MCF 10A (cell line): Measurements from ENCODE around the gene DYSF. TPM values are rescaled to one million over a fixed set of nuclear protein-coding genes. Genes with fewer than 3 reads are reported as not detected.

ENCODE experiments used
- BruUV-seq: library from RNA; stranded (reverse); fragments of 400-500 nt; replicated peaks from 2 replicates; lab custom pipeline; 2021; lab: Mats Ljungman, UMichigan
- CTCF ChIA-PET: fragments of 300-600 bp; sonication (Branson Sonifier 250); formaldehyde crosslinking; extraction: SDS; loops from one replicate; lab custom pipeline; 2021; ENCODE audit warnings: antibody characterized with exemption, inconsistent platforms; lab: Yijun Ruan, JAX
- POLR2A ChIA-PET: fragments of 300-600, 350-650 bp; sonication (Branson Sonifier 250); formaldehyde crosslinking; extraction: SDS; loops from one replicate; lab custom pipeline; 2020; ENCODE audit warnings: antibody characterized with exemption, inconsistent platforms; lab: Yijun Ruan, JAX
- DNase-seq: peaks from one replicate; pipeline ENCODE4 v3.0.0-alpha.2; 2018; ENCODE audit not compliant: unreplicated experiment
- H3K27ac Mint-ChIP-seq: one replicate; pipeline ENCODE4 v1.8.0; 2022; ENCODE audit warnings: mild to moderate bottlenecking, low read depth, mixed read lengths; ENCODE audit not compliant: unreplicated experiment
- H3K27me3 Mint-ChIP-seq: one replicate; pipeline ENCODE4 v1.8.0; 2022; ENCODE audit warnings: mixed read lengths; ENCODE audit not compliant: insufficient read depth, unreplicated experiment
- H3K36me3 Mint-ChIP-seq: one replicate; pipeline ENCODE4 v1.8.0; 2022; ENCODE audit warnings: mild to moderate bottlenecking, moderate library complexity, mixed read lengths; ENCODE audit not compliant: insufficient read depth, unreplicated experiment
- H3K4me1 Mint-ChIP-seq: one replicate; pipeline ENCODE4 v1.8.0; 2022; ENCODE audit warnings: mixed read lengths; ENCODE audit not compliant: insufficient read depth, unreplicated experiment
- H3K4me3 Mint-ChIP-seq: one replicate; pipeline ENCODE4 v1.8.0; 2022; ENCODE audit warnings: mild to moderate bottlenecking, moderate library complexity, mixed read lengths; ENCODE audit not compliant: unreplicated experiment
- H3K9me3 Mint-ChIP-seq: one replicate; pipeline ENCODE4 v1.8.0; 2022; ENCODE audit warnings: mixed read lengths; ENCODE audit not compliant: unreplicated experiment
- CTCF ChIP-seq: fragments of 200-600 bp; IDR thresholded peaks from one replicate; pipeline ENCODE4 v1.8.0; 2022; ENCODE audit warnings: antibody characterized with exemption, mild to moderate bottlenecking; ENCODE audit not compliant: unreplicated experiment
- intact Hi-C: fragments of 100-400 bp; cut with micrococcal nuclease; formaldehyde crosslinking; loops from 2 replicates; pipeline ENCODE4 v1.14.1; 2022
- total RNA-seq: library from RNA; stranded (reverse); gene quantifications from 2 replicates; pipeline ENCODE4 v1.2.3, GENCODE V29; 2022

Gene DYSF
- total RNA-seq, 1 experiment from 2014 or later, result 2.0 TPM

DNA sequence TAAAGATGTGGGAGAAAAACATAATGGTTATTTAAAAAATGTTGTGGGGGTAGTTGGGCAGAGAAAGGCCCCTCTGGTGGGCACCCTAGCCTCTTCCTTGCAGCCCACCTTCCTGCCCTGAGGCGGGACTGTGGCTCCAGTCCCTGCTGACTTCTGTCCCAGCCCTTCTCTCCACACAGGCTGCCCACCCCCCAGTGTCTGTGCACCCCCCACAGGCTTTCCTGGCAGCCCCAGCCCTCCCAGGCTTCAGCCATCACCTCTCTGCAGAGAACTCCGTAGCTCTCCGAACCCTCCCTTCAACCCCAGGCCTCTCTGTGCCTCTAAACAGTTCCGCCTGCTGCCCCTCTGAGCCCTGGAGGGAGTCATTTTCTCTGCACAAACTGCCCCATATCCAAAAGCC is 75.4 kb downstream of the DYSF start:
- Mint-ChIP-seq H3K4me3 (no peak overlapping the region), H3K27ac (peak overlapping the region; percentile 11), H3K27me3 (peaks cover 28% of the 10 kb centered on the region), H3K4me1 (peaks cover 4% of the 10 kb centered on the region), H3K36me3 (no peaks in the 10 kb centered on the region), H3K9me3 (peaks cover 8% of the 10 kb centered on the region)
- CTCF ChIA-PET, result interaction anchor here (0.8 to 1.2 kb wide), 3 partner anchors 18 to 36 kb away, joined by 3 read pairs; no protein-coding TSS in a partner anchor
- no TSS peak for BruUV-seq
- no peak for DNase-seq
- intact Hi-C loops, result no loop called here
- no peak for TF ChIP-seq CTCF
- POLR2A ChIA-PET, result no interaction called here

DNA sequence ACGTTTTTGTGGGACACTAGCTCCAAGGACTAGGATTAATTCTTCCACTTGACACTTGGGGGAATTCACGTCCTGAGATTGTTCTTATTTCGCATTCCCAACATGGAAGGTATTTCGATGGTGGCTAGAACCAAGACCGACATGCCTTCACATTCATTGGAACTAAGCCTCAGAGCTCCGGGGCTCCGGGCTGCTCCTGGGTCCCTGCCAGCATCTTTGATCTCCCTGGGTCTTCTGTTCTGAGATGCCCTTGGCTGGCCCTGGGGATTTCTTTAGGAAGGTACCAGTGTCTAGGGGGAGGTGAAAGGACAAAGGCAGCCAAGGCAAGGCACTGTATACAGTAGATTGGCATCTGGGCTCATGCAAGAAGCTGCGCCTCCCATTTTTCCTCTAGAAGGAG is 76.8 kb downstream of the DYSF start:
- Mint-ChIP-seq H3K36me3 (no peaks in the 10 kb centered on the region), H3K27ac (no peak overlapping the region), H3K27me3 (peaks cover 28% of the 10 kb centered on the region), H3K4me1 (peaks cover 4% of the 10 kb centered on the region), H3K4me3 (no peak overlapping the region), H3K9me3 (peaks cover 8% of the 10 kb centered on the region)
- DNase-seq, result no peak
- ChIA-PET CTCF (interaction anchor here (0.5 to 2.1 kb wide), 13 partner anchors 11 to 1266 kb away, joined by 3 to 9 read pairs (median 3); no protein-coding TSS in a partner anchor), POLR2A (interaction anchor here (0.7 kb wide), 1 partner anchor 1317 kb away, joined by 3 read pairs; no protein-coding TSS in a partner anchor)
- TF ChIP-seq CTCF, result no peak
- no TSS peak for BruUV-seq
- intact Hi-C loops, result loop anchor here (5.0 kb wide), 2 partner anchors 622 to 1357 kb away; partner anchors contain the start of gene SPR

- Mint-ChIP-seq H3K9me3 (peaks cover 8% of the 10 kb centered on the region), H3K4me3 (no peak overlapping the region), H3K4me1 (peaks cover 4% of the 10 kb centered on the region), H3K27me3 (peaks cover 28% of the 10 kb centered on the region), H3K36me3 (no peaks in the 10 kb centered on the region), H3K27ac (no peak overlapping the region)
- peak; percentile 58 for DNase-seq
- ChIA-PET POLR2A (no interaction called here), CTCF (interaction anchor here (0.5 to 2.1 kb wide), 10 partner anchors 10 to 1266 kb away, joined by 3 to 9 read pairs (median 3); no protein-coding TSS in a partner anchor)
- intact Hi-C loops, result loop anchor here (5.0 kb wide), 2 partner anchors 622 to 1357 kb away; partner anchors contain the start of gene SPR
- no TSS peak for BruUV-seq
- peak; percentile 58 for TF ChIP-seq CTCF
Measured at GRCh38 chr2:71530641-71531332, 77.4 kb downstream of the DYSF start.

- CTCF ChIA-PET, result interaction anchor here (0.6 kb wide), 2 partner anchors 94 to 391 kb away, joined by 3 read pairs; no protein-coding TSS in a partner anchor
- Mint-ChIP-seq H3K36me3 (no peaks in the 10 kb centered on the region), H3K27me3 (peaks cover 28% of the 10 kb centered on the region), H3K9me3 (peaks cover 8% of the 10 kb centered on the region), H3K4me1 (peaks cover 4% of the 10 kb centered on the region), H3K27ac (no peak overlapping the region), H3K4me3 (no peak overlapping the region)
- TF ChIP-seq CTCF, result no peak
- intact Hi-C loops, result loop anchor here (5.0 kb wide), 2 partner anchors 621 to 1356 kb away; partner anchors contain the start of gene SPR
- POLR2A ChIA-PET, result no interaction called here
- peak; percentile 58 for DNase-seq
- BruUV-seq, result no TSS peak
Measured at GRCh38 chr2:71531522-71532047, 78.2 kb downstream of the DYSF start.
